ENCODE measurements around the gene CEBPZ.

- TF ChIP-seq, protein P1, sequence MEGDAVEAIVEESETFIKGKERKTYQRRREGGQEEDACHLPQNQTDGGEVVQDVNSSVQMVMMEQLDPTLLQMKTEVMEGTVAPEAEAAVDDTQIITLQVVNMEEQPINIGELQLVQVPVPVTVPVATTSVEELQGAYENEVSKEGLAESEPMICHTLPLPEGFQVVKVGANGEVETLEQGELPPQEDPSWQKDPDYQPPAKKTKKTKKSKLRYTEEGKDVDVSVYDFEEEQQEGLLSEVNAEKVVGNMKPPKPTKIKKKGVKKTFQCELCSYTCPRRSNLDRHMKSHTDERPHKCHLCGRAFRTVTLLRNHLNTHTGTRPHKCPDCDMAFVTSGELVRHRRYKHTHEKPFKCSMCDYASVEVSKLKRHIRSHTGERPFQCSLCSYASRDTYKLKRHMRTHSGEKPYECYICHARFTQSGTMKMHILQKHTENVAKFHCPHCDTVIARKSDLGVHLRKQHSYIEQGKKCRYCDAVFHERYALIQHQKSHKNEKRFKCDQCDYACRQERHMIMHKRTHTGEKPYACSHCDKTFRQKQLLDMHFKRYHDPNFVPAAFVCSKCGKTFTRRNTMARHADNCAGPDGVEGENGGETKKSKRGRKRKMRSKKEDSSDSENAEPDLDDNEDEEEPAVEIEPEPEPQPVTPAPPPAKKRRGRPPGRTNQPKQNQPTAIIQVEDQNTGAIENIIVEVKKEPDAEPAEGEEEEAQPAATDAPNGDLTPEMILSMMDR (conservative IDR thresholded peaks at IDR 0.05; ENCODE audit: low read length): no peak
- no peak for TF ChIP-seq EZH2phosphoT487 (IDR thresholded peaks at IDR 0.05; ENCODE audit: borderline replicate concordance, low read depth, low read length)
Observed at GRCh38 chr2:37205689-37206341, 25.6 kb downstream of the CEBPZ start.
